ENCODE results near the gene HDAC1.

GRCh38 chr1:32349211-32349708 is 57.4 kb downstream of the HDAC1 start:
- TF ChIP-seq EZH2 (IDR thresholded peaks at IDR 0.05; ENCODE audit: insufficient read depth, poor library complexity, severe bottlenecking) (no peak), EZH2phosphoT487 (IDR thresholded peaks at IDR 0.05; ENCODE audit: insufficient read depth, low read depth) (no peak)

Measured in GM23248 (cell line).